Glutamatergic neuron (in vitro differentiated cells): ENCODE results near the gene NMNAT2. TPM values are rescaled to one million over a fixed set of nuclear protein-coding genes. Genes with fewer than 3 reads are reported as not detected.

ENCODE experiments used
- DNase-seq: peaks from one replicate; pipeline ENCODE4 v3.0.0; 2022
- H3K27ac Mint-ChIP-seq: one replicate; pipeline ENCODE4 v1.8.0; 2020; ENCODE audit warnings: mild to moderate bottlenecking, mixed read lengths, inconsistent platforms; ENCODE audit not compliant: unreplicated experiment
- H3K27me3 Mint-ChIP-seq: one replicate; pipeline ENCODE4 v1.8.0; 2020; ENCODE audit warnings: mild to moderate bottlenecking, moderate library complexity, mixed read lengths, inconsistent platforms; ENCODE audit not compliant: unreplicated experiment
- H3K36me3 Mint-ChIP-seq: one replicate; pipeline ENCODE4 v1.8.0; 2020; ENCODE audit warnings: mild to moderate bottlenecking, mixed read lengths, inconsistent platforms; ENCODE audit not compliant: unreplicated experiment
- H3K4me1 Mint-ChIP-seq: one replicate; pipeline ENCODE4 v1.8.0; 2020; ENCODE audit warnings: mild to moderate bottlenecking, low read depth, mixed read lengths, inconsistent platforms; ENCODE audit not compliant: unreplicated experiment
- H3K4me3 Mint-ChIP-seq: one replicate; pipeline ENCODE4 v1.8.0; 2020; ENCODE audit warnings: mild to moderate bottlenecking, mixed read lengths, inconsistent platforms; ENCODE audit not compliant: unreplicated experiment
- H3K9me3 Mint-ChIP-seq: one replicate; pipeline ENCODE4 v1.8.0; 2020; ENCODE audit warnings: mild to moderate bottlenecking, moderate library complexity, mixed read lengths, inconsistent platforms; ENCODE audit not compliant: unreplicated experiment
- total RNA-seq: library from RNA; stranded (reverse); fragmentation: NEBNext Ultra II Directional; extraction: Animal tissue kit (Norgen Biotek cat#: 25700); gene quantifications from one replicate; pipeline ENCODE4 v1.2.1, GENCODE V29; 2021; ENCODE audit not compliant: unreplicated experiment
- TF ChIP-seq, protein P1 (sequence below): fragments of 200-600 bp; sonication (generic); IDR thresholded peaks from one replicate; pipeline ENCODE4 v1.5.0; 2021; ENCODE audit not compliant: partially characterized antibody, unreplicated experiment

The NMNAT2 gene
- total RNA-seq, 1 donor from 2014 or later = 76.4 TPM

DNA sequence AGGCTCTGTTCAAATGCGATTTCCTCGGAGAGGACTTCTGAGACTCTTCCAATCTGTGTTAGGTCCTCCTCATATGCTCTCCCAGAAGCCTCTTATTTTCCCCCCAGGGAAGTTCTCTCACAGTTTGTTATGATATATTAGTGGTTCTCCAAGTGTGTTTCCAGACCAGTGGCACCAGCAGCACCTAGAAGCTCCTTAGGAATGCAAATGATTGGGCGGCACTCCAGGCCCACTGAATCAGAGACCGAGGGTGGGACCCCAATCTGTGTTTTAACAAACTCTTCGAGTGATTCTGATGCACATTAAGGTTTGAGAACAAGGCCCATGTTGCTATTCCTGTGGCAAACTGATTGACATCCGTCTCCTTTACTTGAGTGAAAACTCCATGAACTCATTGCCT, 63.0 kb downstream of the NMNAT2 start:
- TF ChIP-seq, protein P1, sequence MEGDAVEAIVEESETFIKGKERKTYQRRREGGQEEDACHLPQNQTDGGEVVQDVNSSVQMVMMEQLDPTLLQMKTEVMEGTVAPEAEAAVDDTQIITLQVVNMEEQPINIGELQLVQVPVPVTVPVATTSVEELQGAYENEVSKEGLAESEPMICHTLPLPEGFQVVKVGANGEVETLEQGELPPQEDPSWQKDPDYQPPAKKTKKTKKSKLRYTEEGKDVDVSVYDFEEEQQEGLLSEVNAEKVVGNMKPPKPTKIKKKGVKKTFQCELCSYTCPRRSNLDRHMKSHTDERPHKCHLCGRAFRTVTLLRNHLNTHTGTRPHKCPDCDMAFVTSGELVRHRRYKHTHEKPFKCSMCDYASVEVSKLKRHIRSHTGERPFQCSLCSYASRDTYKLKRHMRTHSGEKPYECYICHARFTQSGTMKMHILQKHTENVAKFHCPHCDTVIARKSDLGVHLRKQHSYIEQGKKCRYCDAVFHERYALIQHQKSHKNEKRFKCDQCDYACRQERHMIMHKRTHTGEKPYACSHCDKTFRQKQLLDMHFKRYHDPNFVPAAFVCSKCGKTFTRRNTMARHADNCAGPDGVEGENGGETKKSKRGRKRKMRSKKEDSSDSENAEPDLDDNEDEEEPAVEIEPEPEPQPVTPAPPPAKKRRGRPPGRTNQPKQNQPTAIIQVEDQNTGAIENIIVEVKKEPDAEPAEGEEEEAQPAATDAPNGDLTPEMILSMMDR = no peak
- no peak for DNase-seq
- H3K36me3 Mint-ChIP-seq = peaks cover 9% of the 10 kb centered on the region
- H3K4me3 Mint-ChIP-seq = no peak overlapping the region
- H3K27me3 Mint-ChIP-seq = peaks cover 2% of the 10 kb centered on the region
- H3K9me3 Mint-ChIP-seq = peaks cover 1% of the 10 kb centered on the region
- no peak overlapping the region for H3K27ac Mint-ChIP-seq
- peaks cover 3% of the 10 kb centered on the region for H3K4me1 Mint-ChIP-seq

DNA sequence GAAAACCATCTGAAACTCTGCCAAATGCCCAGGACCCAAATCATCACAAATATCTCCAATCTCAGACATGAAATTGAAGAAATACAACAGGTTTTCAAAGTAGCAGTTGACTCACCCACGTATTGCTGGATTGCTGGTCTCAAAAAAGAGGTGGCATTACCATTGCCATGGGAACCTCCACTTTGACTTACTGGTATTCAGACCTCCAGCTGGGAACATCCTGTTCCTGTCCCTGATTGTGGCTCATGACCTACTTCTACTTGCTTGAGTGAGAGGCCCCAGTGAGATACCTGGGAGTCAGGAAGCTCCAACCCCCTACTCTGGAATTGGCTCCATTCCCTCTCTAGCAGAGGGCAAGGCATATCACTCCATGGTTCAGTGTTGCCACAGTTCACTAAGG, 64.6 kb downstream of the NMNAT2 start:
- no peak for DNase-seq
- TF ChIP-seq, protein P1 = no peak
- Mint-ChIP-seq H3K27me3 (peaks cover 2% of the 10 kb centered on the region), H3K27ac (no peak overlapping the region), H3K4me3 (no peak overlapping the region), H3K4me1 (peaks cover 11% of the 10 kb centered on the region), H3K9me3 (peaks cover 1% of the 10 kb centered on the region), H3K36me3 (peaks cover 9% of the 10 kb centered on the region)

DNA sequence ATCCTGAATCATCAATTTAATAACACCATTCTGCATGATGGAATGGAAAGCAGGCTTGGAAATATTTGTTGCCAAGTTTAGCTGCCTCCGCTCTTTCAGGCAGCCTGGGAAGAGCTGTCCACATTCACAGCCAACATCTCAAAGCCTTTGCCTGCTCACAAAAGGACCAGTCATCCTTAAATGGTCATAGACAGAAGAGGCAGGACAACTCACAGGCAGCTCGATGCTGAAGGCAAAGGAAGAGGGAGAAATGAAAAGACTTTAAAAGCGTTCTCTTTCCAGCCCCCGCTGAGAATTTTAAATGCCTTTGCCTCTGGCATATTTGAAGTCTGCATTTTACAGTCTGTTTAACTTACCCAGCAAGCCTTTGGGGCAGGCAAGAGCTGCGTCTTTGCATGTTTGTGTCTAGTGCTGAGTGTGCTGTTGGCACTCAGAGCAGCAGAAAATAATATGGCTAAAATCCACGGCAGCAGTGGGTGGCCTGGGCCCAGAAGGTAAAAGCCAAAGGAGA, 68.9 kb downstream of the NMNAT2 start:
- no peak overlapping the region for H3K4me3 Mint-ChIP-seq
- H3K27me3 Mint-ChIP-seq = no peaks in the 10 kb centered on the region
- H3K27ac Mint-ChIP-seq = no peak overlapping the region
- H3K36me3 Mint-ChIP-seq = no peaks in the 10 kb centered on the region
- TF ChIP-seq, protein P1 = no peak
- H3K9me3 Mint-ChIP-seq = peaks cover 3% of the 10 kb centered on the region
- DNase-seq = no peak
- H3K4me1 Mint-ChIP-seq = peaks cover 8% of the 10 kb centered on the region

DNA sequence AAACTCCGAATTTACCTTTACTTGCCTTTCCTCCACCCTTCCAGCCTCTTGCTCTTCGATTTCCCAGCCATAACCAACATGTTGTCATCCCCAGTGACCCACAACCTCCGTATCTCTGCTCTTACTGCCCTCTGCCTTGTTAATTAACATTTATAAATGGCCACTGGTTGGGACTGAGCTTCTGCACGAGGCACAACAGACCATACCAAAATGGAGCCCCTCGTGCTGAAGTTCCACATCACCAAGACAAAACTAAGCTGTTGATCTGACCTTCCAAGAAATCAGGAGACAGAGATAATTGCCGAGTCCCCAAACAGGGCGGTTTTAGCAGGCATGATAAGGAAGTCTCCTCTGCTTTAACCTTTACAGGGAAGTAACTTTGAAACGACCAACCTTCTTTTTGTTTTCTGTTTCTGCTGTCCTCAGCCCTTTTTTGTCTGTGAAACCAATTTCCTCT, 71.9 kb downstream of the NMNAT2 start:
- no peak overlapping the region for H3K4me3 Mint-ChIP-seq
- H3K27ac Mint-ChIP-seq = no peak overlapping the region

DNA sequence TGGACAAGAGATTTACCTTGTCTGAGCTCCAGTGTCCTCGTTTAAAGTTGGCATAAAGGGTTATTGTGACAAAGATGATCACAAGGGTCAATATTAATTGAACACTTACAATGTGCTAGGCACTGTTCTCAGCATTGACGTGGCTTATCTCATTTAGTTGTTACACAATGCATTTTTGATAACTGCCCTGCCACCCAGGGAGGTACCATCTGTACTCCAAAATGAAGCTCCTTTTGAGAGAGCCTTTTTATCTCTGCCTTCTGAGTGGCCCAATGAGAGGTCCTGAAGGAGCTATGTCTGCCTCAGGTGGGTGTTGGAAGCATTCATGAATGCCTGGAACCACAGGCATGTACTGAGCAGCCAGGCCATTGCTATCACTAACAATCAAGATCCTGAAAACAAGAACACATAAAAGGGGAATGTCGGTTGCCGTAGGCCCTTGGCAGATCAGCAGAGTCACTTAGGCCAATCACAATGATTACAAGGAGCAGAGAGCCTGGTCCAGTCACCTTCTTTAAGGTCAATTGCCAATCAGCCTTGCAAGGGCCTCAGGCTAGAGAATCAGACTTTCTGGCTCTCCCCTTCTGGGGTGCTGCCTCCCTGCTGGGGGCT, 78.5 kb downstream of the NMNAT2 start:
- Mint-ChIP-seq H3K27me3 (peaks cover 3% of the 10 kb centered on the region), H3K4me3 (no peak overlapping the region), H3K27ac (no peak overlapping the region), H3K36me3 (no peaks in the 10 kb centered on the region), H3K9me3 (peaks cover 2% of the 10 kb centered on the region), H3K4me1 (no peaks in the 10 kb centered on the region)
- TF ChIP-seq, protein P1 = no peak
- no peak for DNase-seq

More for the DNA sequence above, 71.9 kb downstream of the NMNAT2 start:
- no peak for DNase-seq
- TF ChIP-seq, protein P1 = no peak
- no peaks in the 10 kb centered on the region for H3K36me3 Mint-ChIP-seq
- no peaks in the 10 kb centered on the region for H3K27me3 Mint-ChIP-seq
- peaks cover 8% of the 10 kb centered on the region for H3K4me1 Mint-ChIP-seq
- peaks cover 5% of the 10 kb centered on the region for H3K9me3 Mint-ChIP-seq
